Activated T-cell treated with anti-CD3 and anti-CD28 coated beads, Interleukin-2, amount 50 U/mL, for 72 hours (primary cell): ENCODE data around the gene RNU6-7. TPM values are rescaled to one million over a fixed set of nuclear protein-coding genes. Genes with fewer than 3 reads are reported as not detected.

Source experiments
- ATAC-seq, 2 donors: fragments of 150-1000 bp; cut with Tn5 transposase; replicated peaks in 1 of 2; 2 replicates each; pipeline ENCODE4 v1.10.0; 2021; ENCODE audit warnings: moderate library complexity in 2 of 2, mild to moderate bottlenecking in 1 of 2
- DNase-seq, 2 donors: peaks; one replicate each; pipeline ENCODE4 v3.0.0; 2021 to 2022; ENCODE audit warnings: mixed read lengths in 1 of 2
- H3K27ac Mint-ChIP-seq: one replicate; pipeline ENCODE4 v1.8.0; 2022; ENCODE audit warnings: mild to moderate bottlenecking, moderate library complexity, mixed read lengths
- H3K27me3 Mint-ChIP-seq: one replicate; pipeline ENCODE4 v1.8.0; 2022; ENCODE audit warnings: low read depth, mixed read lengths
- H3K36me3 Mint-ChIP-seq, 2 donors: one replicate each; pipeline ENCODE4 v1.8.0; 2022; ENCODE audit warnings: mixed read lengths in 2 of 2, mild to moderate bottlenecking in 1 of 2; ENCODE audit not compliant: insufficient read depth in 2 of 2
- H3K4me1 Mint-ChIP-seq: one replicate; pipeline ENCODE4 v1.8.0; 2022; ENCODE audit warnings: low read depth, mixed read lengths
- H3K4me3 Mint-ChIP-seq, 2 donors: one replicate each; pipeline ENCODE4 v1.8.0; 2022; ENCODE audit warnings: mild to moderate bottlenecking in 2 of 2, mixed read lengths in 2 of 2, moderate library complexity in 2 of 2
- H3K9me3 Mint-ChIP-seq, 2 donors: one replicate each; pipeline ENCODE4 v1.8.0; 2022; ENCODE audit warnings: mixed read lengths in 2 of 2
- total RNA-seq, 2 donors: library from RNA; stranded (reverse); gene quantifications; one replicate each; pipeline ENCODE4 v1.2.3, GENCODE V29; 2022

RNU6-7 gene
- total RNA-seq, 2 donors from 2014 or later = not detected

GRCh38 chr14:32212833-32213232, 11.0 kb downstream of the RNU6-7 start:
- no peak overlapping the region for H3K4me3 Mint-ChIP-seq
- H3K27me3 Mint-ChIP-seq = no peaks in the 10 kb centered on the region
- H3K36me3 Mint-ChIP-seq = no peaks in the 10 kb centered on the region
- no peaks in the 10 kb centered on the region for H3K9me3 Mint-ChIP-seq
- no peak overlapping the region for H3K27ac Mint-ChIP-seq
- no peak for DNase-seq
- H3K4me1 Mint-ChIP-seq = peaks cover 6% of the 10 kb centered on the region
- no peak for ATAC-seq

GRCh38 chr14:32217301-32217700, 15.5 kb downstream of the RNU6-7 start:
- H3K27ac Mint-ChIP-seq = no peak overlapping the region
- ATAC-seq (no peak), DNase-seq (no peak)
- H3K27me3 Mint-ChIP-seq = peaks cover 10% of the 10 kb centered on the region
- no peaks in the 10 kb centered on the region for H3K9me3 Mint-ChIP-seq
- H3K4me1 Mint-ChIP-seq = peaks cover 6% of the 10 kb centered on the region
- peak overlapping the region in 1 of 2 donors; percentile 54 for H3K4me3 Mint-ChIP-seq
- H3K36me3 Mint-ChIP-seq = no peaks in the 10 kb centered on the region

- no peak overlapping the region for H3K4me3 Mint-ChIP-seq
- no peak overlapping the region for H3K27ac Mint-ChIP-seq
- no peaks in the 10 kb centered on the region for H3K36me3 Mint-ChIP-seq
- ATAC-seq (peak; percentile 62 to 64), DNase-seq (peak; percentile 8 to 13)
- H3K4me1 Mint-ChIP-seq = peaks cover 5% of the 10 kb centered on the region
- H3K9me3 Mint-ChIP-seq = no peaks in the 10 kb centered on the region
- H3K27me3 Mint-ChIP-seq = peaks cover 10% of the 10 kb centered on the region
These were observed 23.0 kb downstream of the RNU6-7 start for GRCh38 chr14:32224737-32225377.

GRCh38 chr14:32225378-32225920, 23.6 kb downstream of the RNU6-7 start:
- no peak for DNase-seq
- peaks cover 5% of the 10 kb centered on the region for H3K4me1 Mint-ChIP-seq
- no peak overlapping the region for H3K27ac Mint-ChIP-seq
- no peaks in the 10 kb centered on the region for H3K36me3 Mint-ChIP-seq
- H3K9me3 Mint-ChIP-seq = no peaks in the 10 kb centered on the region
- H3K27me3 Mint-ChIP-seq = peaks cover 10% of the 10 kb centered on the region
- no peak overlapping the region for H3K4me3 Mint-ChIP-seq
- no peak for ATAC-seq

- no peak overlapping the region for H3K4me3 Mint-ChIP-seq
- H3K36me3 Mint-ChIP-seq = no peaks in the 10 kb centered on the region
- DNase-seq (no peak), ATAC-seq (no peak)
- H3K27me3 Mint-ChIP-seq = peaks cover 10% of the 10 kb centered on the region
- peaks cover 5% of the 10 kb centered on the region for H3K4me1 Mint-ChIP-seq
- no peaks in the 10 kb centered on the region for H3K9me3 Mint-ChIP-seq
- no peak overlapping the region for H3K27ac Mint-ChIP-seq
These were observed 24.2 kb downstream of the RNU6-7 start for GRCh38 chr14:32226056-32226455.

GRCh38 chr14:32230181-32230580, 28.3 kb downstream of the RNU6-7 start:
- Mint-ChIP-seq H3K4me3 (no peak overlapping the region), H3K27me3 (no peaks in the 10 kb centered on the region), H3K4me1 (peaks cover 10% of the 10 kb centered on the region), H3K27ac (no peak overlapping the region), H3K9me3 (no peaks in the 10 kb centered on the region), H3K36me3 (no peaks in the 10 kb centered on the region)
- DNase-seq = no peak
- no peak for ATAC-seq

- Mint-ChIP-seq H3K36me3 (peaks cover 0 to under 1% of the 10 kb centered on the region in 2 donors), H3K9me3 (no peaks in the 10 kb centered on the region), H3K27me3 (no peaks in the 10 kb centered on the region), H3K27ac (no peak overlapping the region), H3K4me3 (no peak overlapping the region), H3K4me1 (peaks cover 8% of the 10 kb centered on the region)
- ATAC-seq (no peak), DNase-seq (no peak)
These were observed 28.9 kb downstream of the RNU6-7 start for GRCh38 chr14:32230695-32231280.

GRCh38 chr14:32232481-32232880, 30.6 kb downstream of the RNU6-7 start:
- no peak overlapping the region for H3K27ac Mint-ChIP-seq
- peaks cover 0 to 5% of the 10 kb centered on the region in 2 donors for H3K36me3 Mint-ChIP-seq
- no peak overlapping the region for H3K4me3 Mint-ChIP-seq
- peaks cover 8% of the 10 kb centered on the region for H3K4me1 Mint-ChIP-seq
- no peak for ATAC-seq
- no peaks in the 10 kb centered on the region for H3K27me3 Mint-ChIP-seq
- no peak for DNase-seq
- H3K9me3 Mint-ChIP-seq = no peaks in the 10 kb centered on the region

GRCh38 chr14:32233260-32233659, 31.4 kb downstream of the RNU6-7 start:
- H3K9me3 Mint-ChIP-seq = no peaks in the 10 kb centered on the region
- no peaks in the 10 kb centered on the region for H3K27me3 Mint-ChIP-seq
- peaks cover 0 to 6% of the 10 kb centered on the region in 2 donors for H3K36me3 Mint-ChIP-seq
- H3K27ac Mint-ChIP-seq = peak overlapping the region; percentile 58
- DNase-seq = no peak
- no peak for ATAC-seq
- no peak overlapping the region for H3K4me3 Mint-ChIP-seq
- peaks cover 8% of the 10 kb centered on the region for H3K4me1 Mint-ChIP-seq

GRCh38 chr14:32244404-32244803, 42.6 kb downstream of the RNU6-7 start:
- ATAC-seq (no peak), DNase-seq (no peak)
- Mint-ChIP-seq H3K4me3 (no peak overlapping the region), H3K36me3 (no peaks in the 10 kb centered on the region), H3K4me1 (no peaks in the 10 kb centered on the region), H3K27me3 (no peaks in the 10 kb centered on the region), H3K27ac (no peak overlapping the region), H3K9me3 (no peaks in the 10 kb centered on the region)

- no peak overlapping the region for H3K4me3 Mint-ChIP-seq
- no peaks in the 10 kb centered on the region for H3K27me3 Mint-ChIP-seq
- H3K4me1 Mint-ChIP-seq = no peaks in the 10 kb centered on the region
- no peaks in the 10 kb centered on the region for H3K9me3 Mint-ChIP-seq
- H3K36me3 Mint-ChIP-seq = no peaks in the 10 kb centered on the region
- ATAC-seq = no peak
- no peak overlapping the region for H3K27ac Mint-ChIP-seq
- DNase-seq = no peak
These were observed 44.9 kb downstream of the RNU6-7 start for GRCh38 chr14:32246751-32247150.

GRCh38 chr14:32249371-32249770, 47.5 kb downstream of the RNU6-7 start:
- Mint-ChIP-seq H3K36me3 (no peaks in the 10 kb centered on the region), H3K9me3 (no peaks in the 10 kb centered on the region), H3K4me1 (no peaks in the 10 kb centered on the region), H3K27me3 (no peaks in the 10 kb centered on the region), H3K27ac (no peak overlapping the region), H3K4me3 (no peak overlapping the region)
- ATAC-seq (no peak), DNase-seq (no peak)

- ATAC-seq (no peak), DNase-seq (no peak)
- H3K27ac Mint-ChIP-seq = no peak overlapping the region
- H3K36me3 Mint-ChIP-seq = no peaks in the 10 kb centered on the region
- H3K27me3 Mint-ChIP-seq = no peaks in the 10 kb centered on the region
- H3K9me3 Mint-ChIP-seq = no peaks in the 10 kb centered on the region
- no peaks in the 10 kb centered on the region for H3K4me1 Mint-ChIP-seq
- no peak overlapping the region for H3K4me3 Mint-ChIP-seq
These were observed 47.9 kb downstream of the RNU6-7 start for GRCh38 chr14:32249780-32250179.

GRCh38 chr14:32250681-32251080, 48.8 kb downstream of the RNU6-7 start:
- no peaks in the 10 kb centered on the region for H3K27me3 Mint-ChIP-seq
- no peak overlapping the region for H3K27ac Mint-ChIP-seq
- no peaks in the 10 kb centered on the region for H3K4me1 Mint-ChIP-seq

More at GRCh38 chr14:32250681-32251080, 48.8 kb downstream of the RNU6-7 start:
- H3K36me3 Mint-ChIP-seq = no peaks in the 10 kb centered on the region
- DNase-seq (no peak), ATAC-seq (no peak)
- no peak overlapping the region for H3K4me3 Mint-ChIP-seq
- no peaks in the 10 kb centered on the region for H3K9me3 Mint-ChIP-seq
